Activated CD4-positive, alpha-beta T cell treated with anti-CD3 and anti-CD28 coated beads for 4 hours (primary cell): ENCODE measurements around the gene PCDHB9.
"Not testable (repeated sequence)": the region's sequence is repeated elsewhere in the genome, so short reads cannot be mapped to it uniquely, and the experiment has no call there.

Experiments
- DNase-seq, 2 donors: peaks; one replicate each; pipeline ENCODE4 v3.0.0-alpha.2; 2020

Gene PCDHB9

GRCh38 chr5:141189131-141189530, 2.2 kb downstream of the PCDHB9 start:
- DNase-seq: not testable (repeated sequence)

GRCh38 chr5:141192110-141192725, 5.3 kb downstream of the PCDHB9 start, which contains the start of gene PCDHB10:
PCDHB10 (plus strand) TSS chr5:141192353; CDS start chr5:141192553, 200 bp downstream.
- no peak for DNase-seq

- DNase-seq: not testable (repeated sequence)
These were observed 7.4 kb downstream of the PCDHB9 start for GRCh38 chr5:141194332-141194731.

GRCh38 chr5:141196363-141196762, 9.4 kb downstream of the PCDHB9 start:
- no peak for DNase-seq

- no peak for DNase-seq
These were observed 12.6 kb downstream of the PCDHB9 start, which contains the start of gene PCDHB11 for GRCh38 chr5:141199359-141200235. PCDHB11 (plus strand) TSS chr5:141199627; CDS start chr5:141199775, 148 bp downstream.

- not testable (repeated sequence) for DNase-seq
These were observed 14.2 kb downstream of the PCDHB9 start for GRCh38 chr5:141201126-141201525.

- DNase-seq: not testable (repeated sequence)
These were observed 14.7 kb downstream of the PCDHB9 start for GRCh38 chr5:141201646-141202045.

GRCh38 chr5:141208478-141208877, 21.5 kb downstream of the PCDHB9 start, which contains the start of gene PCDHB12:
PCDHB12 (plus strand) TSS chr5:141208719; CDS start chr5:141208908, 189 bp downstream.
- DNase-seq: no peak

GRCh38 chr5:141210281-141210680, 23.3 kb downstream of the PCDHB9 start:
- not testable (repeated sequence) for DNase-seq

- not testable (repeated sequence) for DNase-seq
These were observed 23.9 kb downstream of the PCDHB9 start for GRCh38 chr5:141210849-141211248.

GRCh38 chr5:141213656-141214339, 26.8 kb downstream of the PCDHB9 start, which contains the start of gene PCDHB13:
PCDHB13 (plus strand) TSS chr5:141213919; CDS start chr5:141214124, 205 bp downstream.
- DNase-seq: not testable (repeated sequence)

GRCh38 chr5:141214583-141214982, 27.6 kb downstream of the PCDHB9 start:
- not testable (repeated sequence) for DNase-seq

- not testable (repeated sequence) for DNase-seq
These were observed 28.5 kb downstream of the PCDHB9 start for GRCh38 chr5:141215504-141215903.

GRCh38 chr5:141216035-141216434, 29.1 kb downstream of the PCDHB9 start:
- DNase-seq: not testable (repeated sequence)

GRCh38 chr5:141223112-141223783, 36.3 kb downstream of the PCDHB9 start, which contains the start of gene PCDHB14:
PCDHB14 (plus strand) TSS chr5:141223343; CDS start chr5:141223506, 163 bp downstream.
- no peak for DNase-seq

- not testable (repeated sequence) for DNase-seq
These were observed 37.9 kb downstream of the PCDHB9 start for GRCh38 chr5:141224844-141225243.

- DNase-seq: not testable (repeated sequence)
These were observed 38.5 kb downstream of the PCDHB9 start for GRCh38 chr5:141225421-141225820.

- no peak for DNase-seq
These were observed 47.2 kb downstream of the PCDHB9 start for GRCh38 chr5:141234109-141234667.

GRCh38 chr5:141235922-141236321, 49.0 kb downstream of the PCDHB9 start:
- not testable (repeated sequence) for DNase-seq

GRCh38 chr5:141236516-141237313, 49.8 kb downstream of the PCDHB9 start:
- DNase-seq: no peak
